Measurements from ENCODE around the gene PSMB11. TPM values are rescaled to one million over a fixed set of nuclear protein-coding genes. Genes with fewer than 3 reads are reported as not detected.

Gene PSMB11
- total and polyA plus RNA-seq, 2 donors (not counting 1 experiment from before 2014, with no cell fraction given): not detected

GRCh38 chr14:22997676-22998323, 44.2 kb upstream of the PSMB11 start:
- WGBS (ENCODE audit: insufficient coverage): 95% methylated on average over 2 of the region's 9 CpGs
- Histone ChIP-seq H3K27ac (ENCODE audit: low read length in 2 of 2) (no peak overlapping the region), H3K4me2 (replicated peaks; ENCODE audit: low read depth, low read length, poor library complexity, severe bottlenecking) (no peak overlapping the region), H3K79me2 (ENCODE audit: control insufficient read depth, insufficient read depth, low read length) (no peaks in the 10 kb centered on the region), H4K20me1 (ENCODE audit: control insufficient read depth, insufficient read depth, low read length, poor library complexity, severe bottlenecking) (no peaks in the 10 kb centered on the region), H3K4me3 (ENCODE audit: control extremely low read depth in 1 of 5, extremely low read depth in 1 of 5, insufficient read depth in 1 of 5, low read depth in 2 of 5, low read length in 4 of 5) (no peak overlapping the region), H2AFZ (ENCODE audit: insufficient read depth, low read depth, low read length, poor library complexity, severe bottlenecking) (no peak overlapping the region), H3K9ac (ENCODE audit: low read length) (no peak overlapping the region), H3K4me1 (ENCODE audit: control insufficient read depth in 2 of 2, insufficient read depth in 2 of 2, low read length in 2 of 2) (no peaks in the 10 kb centered on the region), H3K9me3 (ENCODE audit: control extremely low read depth in 1 of 3, control insufficient read depth in 2 of 3, insufficient read depth in 1 of 3, low read length in 2 of 3) (no peaks in the 10 kb centered on the region), H3K27me3 (replicated peaks in 1 of 4; ENCODE audit: control extremely low read depth in 1 of 4, control insufficient read depth in 3 of 4, insufficient read depth in 4 of 4, low read length in 3 of 4) (no peaks in the 10 kb centered on the region), H3K36me3 (replicated peaks in 1 of 2; ENCODE audit: control extremely low read depth in 1 of 2, control insufficient read depth in 1 of 2, extremely low read depth in 1 of 2, insufficient read depth in 2 of 2, low read length in 1 of 2) (peaks cover 0 to 19% of the 10 kb centered on the region in 2 experiments)
- intact Hi-C loops (cut with micrococcal nuclease): no loop called here
- ChIA-PET CTCF (interaction anchor here (1.0 to 36.3 kb wide), 4 partner anchors 8 to 62 kb away, joined by 3 to 1134 read pairs (median 62); partner anchors contain the start of genes AJUBA and CDH24), POLR2A (no interaction called here)
- no peaks in the 10 kb centered on the region for H3K27me3 Mint-ChIP-seq
- TF ChIP-seq CTCF (IDR thresholded peaks at IDR 0.05): no peak
- no peak for TF ChIP-seq EZH2 (IDR thresholded peaks at IDR 0.05; ENCODE audit: borderline replicate concordance, insufficient read depth, low read depth, low read length, poor library complexity, severe bottlenecking)
- ATAC-seq (ENCODE audit: low read depth) (no peak), DNase-seq (no peak)
- H3K27ac Mint-ChIP-seq: no peak overlapping the region
- peaks cover 2% of the 10 kb centered on the region for H3K4me1 Mint-ChIP-seq
- H3K9me3 Mint-ChIP-seq (ENCODE audit: insufficient read depth): no peaks in the 10 kb centered on the region
- no peak overlapping the region for H3K4me3 Mint-ChIP-seq

GRCh38 chr14:22998329-22999012, 43.5 kb upstream of the PSMB11 start:
- Mint-ChIP-seq H3K4me3 (no peak overlapping the region), H3K27me3 (no peaks in the 10 kb centered on the region)
- POLR2A ChIA-PET: interaction anchor here (0.6 kb wide), 1 partner anchor 40 kb away, joined by 3 read pairs; no protein-coding TSS in a partner anchor

More at GRCh38 chr14:22998329-22999012, 43.5 kb upstream of the PSMB11 start:
- intact Hi-C loops (cut with micrococcal nuclease): no loop called here
- Histone ChIP-seq H3K27ac (ENCODE audit: low read length in 2 of 2) (no peak overlapping the region), H3K4me2 (replicated peaks; ENCODE audit: low read depth, low read length, poor library complexity, severe bottlenecking) (no peak overlapping the region), H3K27me3 (replicated peaks in 1 of 4; ENCODE audit: control extremely low read depth in 1 of 4, control insufficient read depth in 3 of 4, insufficient read depth in 4 of 4, low read length in 3 of 4) (no peaks in the 10 kb centered on the region), H4K20me1 (ENCODE audit: control insufficient read depth, insufficient read depth, low read length, poor library complexity, severe bottlenecking) (no peaks in the 10 kb centered on the region), H3K79me2 (ENCODE audit: control insufficient read depth, insufficient read depth, low read length) (no peaks in the 10 kb centered on the region), H3K9ac (ENCODE audit: low read length) (no peak overlapping the region), H2AFZ (ENCODE audit: insufficient read depth, low read depth, low read length, poor library complexity, severe bottlenecking) (no peak overlapping the region), H3K4me1 (ENCODE audit: control insufficient read depth in 2 of 2, insufficient read depth in 2 of 2, low read length in 2 of 2) (no peaks in the 10 kb centered on the region), H3K36me3 (replicated peaks in 1 of 2; ENCODE audit: control extremely low read depth in 1 of 2, control insufficient read depth in 1 of 2, extremely low read depth in 1 of 2, insufficient read depth in 2 of 2, low read length in 1 of 2) (peaks cover 0 to 15% of the 10 kb centered on the region in 2 experiments), H3K9me3 (ENCODE audit: control extremely low read depth in 1 of 3, control insufficient read depth in 2 of 3, insufficient read depth in 1 of 3, low read length in 2 of 3) (no peaks in the 10 kb centered on the region), H3K4me3 (ENCODE audit: control extremely low read depth in 1 of 5, extremely low read depth in 1 of 5, insufficient read depth in 1 of 5, low read depth in 2 of 5, low read length in 4 of 5) (no peak overlapping the region)
- Mint-ChIP-seq H3K4me1 (peaks cover 2% of the 10 kb centered on the region), H3K9me3 (ENCODE audit: insufficient read depth) (no peaks in the 10 kb centered on the region), H3K27ac (no peak overlapping the region)
- WGBS (ENCODE audit: insufficient coverage): 97% methylated on average over 16 of the region's 16 CpGs
- DNase-seq (no peak), ATAC-seq (ENCODE audit: low read depth) (no peak)
- TF ChIP-seq CTCF (IDR thresholded peaks at IDR 0.05) (no peak), EZH2 (IDR thresholded peaks at IDR 0.05; ENCODE audit: borderline replicate concordance, insufficient read depth, low read depth, low read length, poor library complexity, severe bottlenecking) (no peak)
- CTCF ChIA-PET: interaction anchor here (1.0 to 36.3 kb wide), 4 partner anchors 9 to 61 kb away, joined by 3 to 1134 read pairs (median 62); partner anchors contain the start of genes AJUBA and CDH24
